GM10266 (cell line): Measurements from ENCODE around the gene B4GALNT4.
"Not testable (repeated sequence)": the region's sequence is repeated elsewhere in the genome, so short reads cannot be mapped to it uniquely, and the experiment has no call there.

Experiments
- DNase-seq: peaks from one replicate; pipeline ENCODE4 v3.0.0; 2012; ENCODE audit errors: extremely low spot score
- TF ChIP-seq, protein P1 (sequence below): IDR thresholded peaks from 2 replicates; pipeline ENCODE4 v1.5.1; 2012; ENCODE audit warnings: mild to moderate bottlenecking, low read depth; ENCODE audit not compliant: control insufficient read depth, insufficient read depth; ENCODE audit errors: missing control alignments

B4GALNT4 gene

DNA sequence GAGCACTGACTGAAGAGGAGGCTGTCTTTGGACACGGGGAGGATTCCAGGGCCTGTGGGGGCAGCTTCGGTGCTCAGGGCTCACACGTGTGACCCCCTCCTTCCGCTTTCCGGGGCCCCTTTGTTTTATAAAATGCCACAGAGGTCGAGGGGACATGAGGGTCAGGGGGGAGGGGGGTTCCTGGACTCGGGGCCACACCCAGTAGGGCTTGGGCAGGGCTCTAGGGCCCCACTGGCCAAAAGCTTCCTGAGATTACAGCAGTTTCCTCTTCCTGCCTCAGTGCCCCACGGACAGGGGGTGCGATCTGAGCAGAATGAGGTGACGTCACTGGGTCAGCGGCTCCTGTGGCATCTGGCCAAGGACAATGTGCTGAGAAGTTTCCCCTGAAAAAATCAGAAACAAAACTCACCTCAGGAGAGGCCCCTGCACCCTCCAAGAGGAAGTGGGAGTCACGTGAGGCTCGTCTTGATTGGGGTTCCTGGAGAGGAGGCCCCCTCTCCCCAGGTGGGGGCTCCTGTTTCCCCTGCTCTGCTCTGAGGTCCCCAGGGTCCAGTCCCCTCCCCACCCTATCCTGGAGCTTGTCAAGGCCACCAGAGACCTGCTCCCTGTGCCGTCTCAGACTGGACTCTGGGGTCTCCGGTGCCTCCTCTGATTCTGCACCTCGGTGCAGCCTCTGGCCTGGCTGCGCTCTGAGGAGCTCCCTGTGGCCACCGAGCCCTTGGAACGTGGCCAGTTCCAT, 42.3 kb upstream of the B4GALNT4 start:
- peak; percentile 84 for DNase-seq
- TF ChIP-seq, protein P1, sequence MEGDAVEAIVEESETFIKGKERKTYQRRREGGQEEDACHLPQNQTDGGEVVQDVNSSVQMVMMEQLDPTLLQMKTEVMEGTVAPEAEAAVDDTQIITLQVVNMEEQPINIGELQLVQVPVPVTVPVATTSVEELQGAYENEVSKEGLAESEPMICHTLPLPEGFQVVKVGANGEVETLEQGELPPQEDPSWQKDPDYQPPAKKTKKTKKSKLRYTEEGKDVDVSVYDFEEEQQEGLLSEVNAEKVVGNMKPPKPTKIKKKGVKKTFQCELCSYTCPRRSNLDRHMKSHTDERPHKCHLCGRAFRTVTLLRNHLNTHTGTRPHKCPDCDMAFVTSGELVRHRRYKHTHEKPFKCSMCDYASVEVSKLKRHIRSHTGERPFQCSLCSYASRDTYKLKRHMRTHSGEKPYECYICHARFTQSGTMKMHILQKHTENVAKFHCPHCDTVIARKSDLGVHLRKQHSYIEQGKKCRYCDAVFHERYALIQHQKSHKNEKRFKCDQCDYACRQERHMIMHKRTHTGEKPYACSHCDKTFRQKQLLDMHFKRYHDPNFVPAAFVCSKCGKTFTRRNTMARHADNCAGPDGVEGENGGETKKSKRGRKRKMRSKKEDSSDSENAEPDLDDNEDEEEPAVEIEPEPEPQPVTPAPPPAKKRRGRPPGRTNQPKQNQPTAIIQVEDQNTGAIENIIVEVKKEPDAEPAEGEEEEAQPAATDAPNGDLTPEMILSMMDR: no peak

DNA sequence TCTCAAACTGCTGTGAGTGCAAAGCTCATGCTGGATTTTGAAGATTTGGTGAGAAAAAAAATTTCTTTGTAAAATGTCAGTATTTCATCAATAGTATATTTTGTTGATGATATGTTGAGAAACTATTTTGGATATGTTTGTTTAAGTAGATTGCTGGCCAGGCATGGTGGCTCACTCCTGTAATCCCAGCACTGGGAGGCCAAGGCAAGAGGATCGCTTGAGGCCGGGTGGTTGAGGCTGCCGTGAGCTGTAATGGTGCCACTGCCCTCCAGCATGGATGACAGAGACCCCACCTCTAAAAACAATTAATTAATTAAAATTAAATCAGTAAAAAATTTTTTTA, 41.7 kb upstream of the B4GALNT4 start:
- no peak for DNase-seq
- TF ChIP-seq, protein P1: no peak

DNA sequence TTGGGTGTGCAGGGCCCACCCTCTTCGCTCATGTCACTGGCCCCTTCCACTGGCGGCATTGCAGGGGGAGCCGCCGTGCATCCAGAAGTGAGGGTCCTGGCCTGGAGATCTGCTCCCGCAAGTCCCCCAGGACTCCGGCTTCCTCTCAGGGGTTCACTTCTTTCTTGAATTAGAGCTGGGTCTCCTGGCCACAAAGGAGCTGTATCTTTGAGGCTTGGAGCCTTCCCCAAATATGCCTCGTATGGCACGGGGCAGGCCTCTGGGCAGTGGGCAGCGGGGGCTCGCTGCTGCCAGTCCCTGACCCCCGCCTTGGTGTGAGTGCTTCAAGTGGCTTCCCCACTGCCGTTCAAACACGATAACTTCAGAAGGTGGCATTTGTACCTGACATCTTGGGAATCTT, 41.3 kb upstream of the B4GALNT4 start:
- no peak for DNase-seq
- TF ChIP-seq, protein P1: no peak

DNA sequence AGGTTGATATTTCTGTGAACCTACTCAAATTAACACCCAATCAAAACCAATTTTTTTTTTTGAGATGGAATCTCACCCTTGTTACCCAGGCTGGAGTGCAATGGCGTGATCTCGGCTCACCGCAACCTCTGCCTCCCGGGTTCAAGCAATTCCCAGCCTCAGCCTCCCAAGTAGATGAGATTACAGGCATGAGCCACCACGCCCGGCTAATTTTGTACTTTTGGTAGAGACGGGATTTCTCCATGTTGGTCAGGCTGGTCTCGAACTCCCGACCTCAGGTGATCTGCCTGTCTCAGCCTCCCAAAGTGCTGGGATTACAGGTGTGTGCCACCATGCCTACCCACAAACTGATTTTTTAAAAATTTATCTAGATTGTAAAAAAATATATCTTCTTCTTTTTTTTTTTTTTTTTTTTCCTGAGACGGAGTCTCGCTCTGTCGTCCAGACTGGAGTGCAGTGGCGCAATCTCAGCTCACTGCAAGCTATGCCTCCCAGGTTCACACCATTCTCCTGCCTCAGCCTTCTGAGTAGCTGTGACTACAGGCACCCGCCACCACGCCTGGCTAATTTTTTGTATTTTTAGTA, 40.7 kb upstream of the B4GALNT4 start:
- DNase-seq: not testable (repeated sequence)

DNA sequence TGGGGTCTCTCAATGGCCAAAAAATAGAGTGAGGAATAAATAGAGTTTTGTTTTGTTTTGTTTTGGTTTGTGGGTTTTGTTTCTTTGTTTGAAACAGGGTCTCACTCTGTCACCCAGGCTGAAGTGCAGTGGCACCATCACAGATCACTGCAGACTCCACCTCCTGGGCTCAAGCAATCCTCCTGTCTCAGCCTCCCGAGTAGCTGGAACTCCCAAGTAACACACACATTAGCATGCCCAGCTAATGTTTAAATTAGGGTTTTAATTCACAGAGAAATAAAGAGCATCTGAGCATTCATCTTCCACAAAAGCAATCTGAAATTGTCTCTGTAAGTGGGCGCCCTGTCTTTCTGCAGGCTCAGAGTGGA, 39.4 kb upstream of the B4GALNT4 start:
- TF ChIP-seq, protein P1: no peak
- DNase-seq: no peak

DNA sequence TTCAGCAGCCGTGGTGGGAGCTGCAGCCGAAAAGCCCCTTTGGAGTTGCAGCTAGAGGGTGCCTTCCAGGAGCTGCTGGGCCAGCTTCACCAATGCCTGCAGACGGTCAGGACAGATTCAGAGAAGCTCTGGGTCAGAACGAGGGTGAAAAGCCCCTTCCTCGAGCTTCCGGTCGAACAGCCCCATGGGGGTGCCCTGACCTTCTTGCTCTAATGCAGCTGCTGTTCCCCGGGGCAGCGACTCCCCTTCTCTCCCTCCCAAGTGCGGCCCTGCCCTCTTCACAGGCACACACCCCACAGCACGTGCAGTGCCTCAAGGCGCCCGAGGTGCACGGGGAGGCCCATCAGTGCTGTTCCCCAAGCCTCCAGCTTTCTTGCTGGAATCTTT, 39.0 kb upstream of the B4GALNT4 start:
- no peak for DNase-seq
- TF ChIP-seq, protein P1: no peak

DNA sequence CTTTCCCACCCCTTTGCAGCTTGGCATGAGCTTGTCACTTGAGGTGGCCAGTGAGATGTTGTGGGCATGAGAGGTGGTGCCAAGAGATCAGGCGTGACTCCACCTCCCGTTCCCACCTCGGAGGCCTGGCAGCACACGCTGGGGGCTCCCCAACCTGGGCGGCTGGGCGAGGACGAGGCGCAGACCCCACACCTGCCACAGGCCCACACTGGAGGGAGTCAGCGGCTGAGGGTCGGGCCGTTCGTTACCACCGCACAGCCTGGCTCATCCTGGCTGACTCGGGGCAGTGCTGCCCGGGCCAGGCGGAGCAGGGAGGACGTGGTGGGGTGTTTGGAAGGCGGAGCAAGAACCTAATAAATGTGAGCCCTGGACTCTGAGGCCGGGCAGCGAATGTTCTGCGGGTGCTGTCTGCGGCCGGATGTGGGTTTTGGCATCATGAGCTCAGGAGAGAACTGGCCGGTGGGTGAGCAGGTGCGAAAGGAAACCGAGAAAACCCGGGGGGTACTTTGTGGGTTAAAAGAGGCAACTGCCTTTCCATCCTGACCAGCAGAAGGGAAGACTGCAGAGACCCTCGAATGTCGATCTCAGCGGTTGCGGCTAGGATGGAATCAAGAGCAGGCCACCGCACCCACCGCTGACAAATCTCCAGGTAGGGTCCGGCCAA, 38.5 kb upstream of the B4GALNT4 start:
- no peak for DNase-seq
- TF ChIP-seq, protein P1: no peak
